GM23338 (cell line): ENCODE measurements around the gene UBE2H. TPM values are rescaled to one million over a fixed set of nuclear protein-coding genes. Genes with fewer than 3 reads are reported as not detected.

Source experiments
- ATAC-seq: fragments of 200-7000 bp; cut with Tn5 transposase; 3 replicates; pipeline ENCODE4 v1.9.1; 2020
- DNase-seq: peaks from one replicate; pipeline ENCODE4 v3.0.0-alpha.2; 2015; ENCODE audit warnings: low spot score
- H2AFZ ChIP-seq: fragments of 200-600 bp; sonication (generic); 2 replicates; pipeline ENCODE4 v1.8.0; 2016; ENCODE audit warnings: antibody characterized with exemption, mild to moderate bottlenecking, moderate library complexity
- H3F3A ChIP-seq: fragments of 200-600 bp; sonication (generic); replicated peaks from 2 replicates; pipeline ENCODE4 v1.8.0; 2017; ENCODE audit warnings: antibody characterized with exemption, mixed run types, low read depth
- H3K27ac ChIP-seq: fragments of 200-600 bp; sonication (generic); 2 replicates; pipeline ENCODE4 v1.6.1; 2016; ENCODE audit warnings: low read depth
- H3K27me3 ChIP-seq: fragments of 200-600 bp; sonication (generic); 2 replicates; pipeline ENCODE4 v1.8.0; 2016; ENCODE audit warnings: mild to moderate bottlenecking, mixed run types, moderate library complexity; ENCODE audit not compliant: insufficient read depth
- H3K36me3 ChIP-seq: fragments of 200-600 bp; sonication (generic); 2 replicates; pipeline ENCODE4 v1.8.0; 2016; ENCODE audit warnings: mild to moderate bottlenecking; ENCODE audit not compliant: insufficient read depth
- H3K4me1 ChIP-seq: fragments of 200-600 bp; sonication (generic); 2 replicates; pipeline ENCODE4 v1.8.0; 2016; ENCODE audit warnings: mild to moderate bottlenecking, moderate library complexity; ENCODE audit not compliant: insufficient read depth
- H3K4me2 ChIP-seq: fragments of 200-600 bp; sonication (generic); 2 replicates; pipeline ENCODE4 v1.7.1; 2017; ENCODE audit warnings: mixed run types
- H3K4me3 ChIP-seq: fragments of 200-600 bp; sonication (generic); 2 replicates; pipeline ENCODE4 v1.6.1; 2016; ENCODE audit warnings: mixed run types
- H3K79me2 ChIP-seq: fragments of 200-600 bp; sonication (generic); replicated peaks from 2 replicates; pipeline ENCODE4 v1.8.0; 2017; ENCODE audit warnings: mild to moderate bottlenecking; ENCODE audit not compliant: insufficient read depth
- H3K9me2 ChIP-seq: fragments of 200-600 bp; sonication (generic); 2 replicates; pipeline ENCODE4 v1.8.0; 2017; ENCODE audit not compliant: insufficient read depth
- H4K20me1 ChIP-seq: fragments of 200-600 bp; sonication (generic); replicated peaks from 2 replicates; pipeline ENCODE4 v1.8.0; 2017; ENCODE audit warnings: mild to moderate bottlenecking; ENCODE audit not compliant: insufficient read depth
- H3K27ac Mint-ChIP-seq: 2 replicates; pipeline ENCODE4 v1.8.0; 2020; ENCODE audit warnings: inconsistent platforms, mild to moderate bottlenecking, moderate library complexity, mixed read lengths
- H3K27me3 Mint-ChIP-seq: 3 replicates; pipeline ENCODE4 v1.8.0; 2022; ENCODE audit warnings: low read depth, mild to moderate bottlenecking, moderate library complexity, mixed read lengths, inconsistent platforms; ENCODE audit not compliant: insufficient read depth, poor library complexity
- H3K36me3 Mint-ChIP-seq: 3 replicates; pipeline ENCODE4 v1.8.0; 2021; ENCODE audit warnings: low read depth, mild to moderate bottlenecking, inconsistent platforms, moderate library complexity, mixed read lengths
- H3K4me1 Mint-ChIP-seq: 3 replicates; pipeline ENCODE4 v1.8.0; 2020; ENCODE audit warnings: mild to moderate bottlenecking, inconsistent platforms, mixed read lengths
- H3K4me3 Mint-ChIP-seq: 3 replicates; pipeline ENCODE4 v1.8.0; 2021; ENCODE audit warnings: moderate library complexity, mild to moderate bottlenecking, inconsistent platforms, mixed read lengths
- H3K9me3 Mint-ChIP-seq: 3 replicates; pipeline ENCODE4 v1.8.0; 2020; ENCODE audit warnings: moderate library complexity, mild to moderate bottlenecking, inconsistent platforms, mixed read lengths
- CREB1 ChIP-seq: fragments of 250-450 bp; sonication (Bioruptor Pico); IDR thresholded peaks from 2 replicates; pipeline ENCODE4 v1.5.0; 2020; ENCODE audit warnings: low read depth, mild to moderate bottlenecking, moderate library complexity
- EZH2 ChIP-seq: fragments of 200-600 bp; sonication (generic); IDR thresholded peaks from one replicate; pipeline ENCODE4 v1.8.0; 2017; ENCODE audit warnings: antibody characterized with exemption, mild to moderate bottlenecking, low read depth; ENCODE audit not compliant: unreplicated experiment
- EZH2phosphoT487 ChIP-seq: fragments of 200-600 bp; sonication (generic); IDR thresholded peaks from one replicate; pipeline ENCODE4 v1.8.1; 2018; ENCODE audit warnings: antibody characterized with exemption; ENCODE audit not compliant: unreplicated experiment
- POLR2AphosphoS5 ChIP-seq: IDR thresholded peaks from 2 replicates; pipeline ENCODE4 v1.6.1; 2016; ENCODE audit warnings: antibody characterized with exemption, low read depth
- polyA plus RNA-seq: library from polyadenylated mRNA; unstranded; fragments of >200 nt; fragmentation: Nextera tagmentation; extraction: Ambion mirVana; gene quantifications from 2 replicates; pipeline ENCODE4 v1.2.1, GENCODE V29; 2016
- total RNA-seq: library from RNA; depleted of rRNA; stranded (reverse); fragments of >200 nt; shearing (Covaris generic); gene quantifications from 2 replicates; pipeline ENCODE4 v1.2.3, GENCODE V29; 2014
- TF ChIP-seq, protein P1 (sequence below): fragments of 250-450 bp; sonication (Bioruptor Pico); IDR thresholded peaks from 2 replicates; pipeline ENCODE4 v1.5.0; 2020; ENCODE audit warnings: mild to moderate bottlenecking, moderate library complexity

Gene UBE2H
- total and polyA plus RNA-seq, 2 experiments from 2014 or later, result 40.8 to 86.5 TPM

DNA sequence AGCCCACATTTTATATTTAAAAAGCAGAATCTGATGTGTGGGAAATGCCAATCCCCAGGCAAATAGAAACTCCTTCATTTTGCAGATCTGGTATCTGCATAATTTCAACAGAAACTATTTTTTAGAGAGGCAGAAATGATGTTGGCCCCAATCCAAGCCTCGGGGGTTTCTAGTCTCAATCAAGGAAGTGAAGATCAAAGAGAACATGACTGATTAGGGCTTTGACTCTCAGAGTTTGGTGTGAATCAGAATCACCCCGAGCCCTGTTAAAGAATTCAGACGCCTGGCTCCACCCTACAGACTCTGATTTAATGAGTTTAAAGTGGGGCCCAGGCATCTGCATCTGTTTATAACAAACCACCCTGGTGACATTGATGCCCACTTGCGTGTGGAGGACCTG lies 36.7 kb upstream of the UBE2H start (continued):
- TF ChIP-seq CREB1, result no peak
- TF ChIP-seq, protein P1, sequence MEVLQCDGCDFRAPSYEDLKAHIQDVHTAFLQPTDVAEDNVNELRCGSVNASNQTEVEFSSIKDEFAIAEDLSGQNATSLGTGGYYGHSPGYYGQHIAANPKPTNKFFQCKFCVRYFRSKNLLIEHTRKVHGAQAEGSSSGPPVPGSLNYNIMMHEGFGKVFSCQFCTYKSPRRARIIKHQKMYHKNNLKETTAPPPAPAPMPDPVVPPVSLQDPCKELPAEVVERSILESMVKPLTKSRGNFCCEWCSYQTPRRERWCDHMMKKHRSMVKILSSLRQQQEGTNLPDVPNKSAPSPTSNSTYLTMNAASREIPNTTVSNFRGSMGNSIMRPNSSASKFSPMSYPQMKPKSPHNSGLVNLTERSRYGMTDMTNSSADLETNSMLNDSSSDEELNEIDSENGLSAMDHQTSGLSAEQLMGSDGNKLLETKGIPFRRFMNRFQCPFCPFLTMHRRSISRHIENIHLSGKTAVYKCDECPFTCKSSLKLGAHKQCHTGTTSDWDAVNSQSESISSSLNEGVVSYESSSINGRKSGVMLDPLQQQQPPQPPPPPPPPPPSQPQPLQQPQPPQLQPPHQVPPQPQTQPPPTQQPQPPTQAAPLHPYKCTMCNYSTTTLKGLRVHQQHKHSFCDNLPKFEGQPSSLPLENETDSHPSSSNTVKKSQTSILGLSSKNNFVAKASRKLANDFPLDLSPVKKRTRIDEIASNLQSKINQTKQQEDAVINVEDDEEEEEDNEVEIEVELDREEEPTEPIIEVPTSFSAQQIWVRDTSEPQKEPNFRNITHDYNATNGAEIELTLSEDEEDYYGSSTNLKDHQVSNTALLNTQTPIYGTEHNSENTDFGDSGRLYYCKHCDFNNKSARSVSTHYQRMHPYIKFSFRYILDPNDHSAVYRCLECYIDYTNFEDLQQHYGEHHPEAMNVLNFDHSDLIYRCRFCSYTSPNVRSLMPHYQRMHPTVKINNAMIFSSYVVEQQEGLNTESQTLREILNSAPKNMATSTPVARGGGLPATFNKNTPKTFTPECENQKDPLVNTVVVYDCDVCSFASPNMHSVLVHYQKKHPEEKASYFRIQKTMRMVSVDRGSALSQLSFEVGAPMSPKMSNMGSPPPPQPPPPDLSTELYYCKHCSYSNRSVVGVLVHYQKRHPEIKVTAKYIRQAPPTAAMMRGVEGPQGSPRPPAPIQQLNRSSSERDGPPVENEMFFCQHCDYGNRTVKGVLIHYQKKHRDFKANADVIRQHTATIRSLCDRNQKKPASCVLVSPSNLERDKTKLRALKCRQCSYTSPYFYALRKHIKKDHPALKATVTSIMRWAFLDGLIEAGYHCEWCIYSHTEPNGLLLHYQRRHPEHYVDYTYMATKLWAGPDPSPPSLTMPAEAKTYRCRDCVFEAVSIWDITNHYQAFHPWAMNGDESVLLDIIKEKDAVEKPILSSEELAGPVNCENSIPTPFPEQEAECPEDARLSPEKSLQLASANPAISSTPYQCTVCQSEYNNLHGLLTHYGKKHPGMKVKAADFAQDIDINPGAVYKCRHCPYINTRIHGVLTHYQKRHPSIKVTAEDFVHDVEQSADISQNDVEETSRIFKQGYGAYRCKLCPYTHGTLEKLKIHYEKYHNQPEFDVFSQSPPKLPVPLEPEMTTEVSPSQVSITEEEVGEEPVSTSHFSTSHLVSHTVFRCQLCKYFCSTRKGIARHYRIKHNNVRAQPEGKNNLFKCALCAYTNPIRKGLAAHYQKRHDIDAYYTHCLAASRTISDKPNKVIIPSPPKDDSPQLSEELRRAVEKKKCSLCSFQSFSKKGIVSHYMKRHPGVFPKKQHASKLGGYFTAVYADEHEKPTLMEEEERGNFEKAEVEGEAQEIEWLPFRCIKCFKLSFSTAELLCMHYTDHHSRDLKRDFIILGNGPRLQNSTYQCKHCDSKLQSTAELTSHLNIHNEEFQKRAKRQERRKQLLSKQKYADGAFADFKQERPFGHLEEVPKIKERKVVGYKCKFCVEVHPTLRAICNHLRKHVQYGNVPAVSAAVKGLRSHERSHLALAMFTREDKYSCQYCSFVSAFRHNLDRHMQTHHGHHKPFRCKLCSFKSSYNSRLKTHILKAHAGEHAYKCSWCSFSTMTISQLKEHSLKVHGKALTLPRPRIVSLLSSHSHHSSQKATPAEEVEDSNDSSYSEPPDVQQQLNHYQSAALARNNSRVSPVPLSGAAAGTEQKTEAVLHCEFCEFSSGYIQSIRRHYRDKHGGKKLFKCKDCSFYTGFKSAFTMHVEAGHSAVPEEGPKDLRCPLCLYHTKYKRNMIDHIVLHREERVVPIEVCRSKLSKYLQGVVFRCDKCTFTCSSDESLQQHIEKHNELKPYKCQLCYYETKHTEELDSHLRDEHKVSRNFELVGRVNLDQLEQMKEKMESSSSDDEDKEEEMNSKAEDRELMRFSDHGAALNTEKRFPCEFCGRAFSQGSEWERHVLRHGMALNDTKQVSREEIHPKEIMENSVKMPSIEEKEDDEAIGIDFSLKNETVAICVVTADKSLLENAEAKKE, result no peak

- Histone ChIP-seq H3F3A (0 out of 2 replicates have a peak, but pooled peaks cover 4% of the 10 kb centered on the region), H3K4me2 (no peak overlapping the region), H3K27me3 (no peaks in the 10 kb centered on the region), H3K4me1 (no peaks in the 10 kb centered on the region), H3K27ac (no peak overlapping the region), H3K4me3 (no peak overlapping the region), H4K20me1 (no peaks in the 10 kb centered on the region), H3K9me2 (no peaks in the 10 kb centered on the region), H3K36me3 (no peaks in the 10 kb centered on the region), H2AFZ (no peak overlapping the region), H3K79me2 (no peaks in the 10 kb centered on the region)
- DNase-seq, result no peak
- no peak for ATAC-seq
- Mint-ChIP-seq H3K27ac (no peak overlapping the region), H3K27me3 (peaks cover 8% of the 10 kb centered on the region), H3K4me1 (peaks cover 7% of the 10 kb centered on the region; the same call in 2 of the 3 replicates), H3K9me3 (no peaks in the 10 kb centered on the region), H3K36me3 (no peaks in the 10 kb centered on the region), H3K4me3 (no peak overlapping the region)
- TF ChIP-seq EZH2phosphoT487 (no peak), POLR2AphosphoS5 (no peak), EZH2 (no peak)
- TF ChIP-seq, protein P1, result no peak
These were observed 33.8 kb upstream of the UBE2H start for GRCh38 chr7:129986600-129986999.
